IPS-NIHi7 (cell line): ENCODE results near the gene ETDB.
"Not testable (repeated sequence)": the region's sequence is repeated elsewhere in the genome, so short reads cannot be mapped to it uniquely, and the experiment has no call there.

Experiments
- DNase-seq: peaks from one replicate; pipeline ENCODE4 v3.0.0; 2012; ENCODE audit warnings: mixed read lengths; ENCODE audit errors: extremely low spot score

The ETDB gene

GRCh38 chrX:135120056-135120576 is at the start of gene ETDB:
ETDB (minus strand) TSS chrX:135120526; CDS start chrX:135119261, 1,265 bp downstream.
- DNase-seq: not testable (repeated sequence)

GRCh38 chrX:135169534-135169933 is 49.2 kb upstream of the ETDB start:
- DNase-seq: not testable (repeated sequence)

- DNase-seq: no peak
Observed at GRCh38 chrX:135168486-135168885, 48.2 kb upstream of the ETDB start.

- not testable (repeated sequence) for DNase-seq
Observed at GRCh38 chrX:135154688-135155087, 34.4 kb upstream of the ETDB start.

GRCh38 chrX:135126145-135126544 is 5.8 kb upstream of the ETDB start:
- not testable (repeated sequence) for DNase-seq

GRCh38 chrX:135116064-135116463 is 4.3 kb downstream of the ETDB start:
- DNase-seq: not testable (repeated sequence)

- no peak for DNase-seq
Observed at GRCh38 chrX:135114392-135114791, 5.9 kb downstream of the ETDB start.

- DNase-seq: no peak
Observed at GRCh38 chrX:135112743-135113142, 7.6 kb downstream of the ETDB start.

GRCh38 chrX:135112096-135112729 is 8.1 kb downstream of the ETDB start:
- peak; percentile 64 for DNase-seq

GRCh38 chrX:135109554-135109953 is 10.8 kb downstream of the ETDB start:
- DNase-seq: no peak

GRCh38 chrX:135099493-135099783 is 20.9 kb downstream of the ETDB start:
- no peak for DNase-seq

- DNase-seq: not testable (repeated sequence)
Observed at GRCh38 chrX:135097196-135097744, 23.1 kb downstream of the ETDB start.

GRCh38 chrX:135095715-135096114 is 24.6 kb downstream of the ETDB start:
- DNase-seq: no peak

GRCh38 chrX:135094726-135095125 is 25.6 kb downstream of the ETDB start:
- no peak for DNase-seq

GRCh38 chrX:135089126-135089525 is 31.2 kb downstream of the ETDB start:
- no peak for DNase-seq

GRCh38 chrX:135087867-135088266 is 32.5 kb downstream of the ETDB start:
- DNase-seq: no peak

GRCh38 chrX:135086197-135086854 is 34.0 kb downstream of the ETDB start:
- DNase-seq: peak; percentile 76

GRCh38 chrX:135081693-135082404 is 38.5 kb downstream of the ETDB start:
- DNase-seq: no peak
